ENCODE data around the gene TMEM240.
"Not testable (repeated sequence)": the region's sequence is repeated elsewhere in the genome, so short reads cannot be mapped to it uniquely, and the experiment has no call there.

DNA sequence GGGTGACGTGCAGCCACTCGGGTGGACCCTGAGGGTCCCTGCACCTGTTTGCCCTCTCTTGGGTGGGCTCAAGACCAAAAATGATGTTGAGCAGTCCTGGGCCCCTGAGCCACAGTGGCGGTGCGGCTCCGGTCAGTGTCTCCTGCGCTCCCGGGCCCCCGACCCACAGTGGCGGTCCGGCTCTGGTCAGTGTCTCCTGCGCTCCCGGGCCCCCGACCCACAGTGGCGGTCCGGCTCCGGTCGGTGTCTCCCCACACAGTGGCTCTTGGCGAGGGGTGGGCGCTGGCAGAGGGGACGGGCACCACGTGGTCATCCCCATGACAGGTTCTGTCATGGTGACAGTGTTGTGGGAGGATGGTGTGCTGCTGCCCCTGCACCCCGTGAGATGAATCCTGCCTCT, 46.1 kb downstream of the TMEM240 start:
- TF ChIP-seq EZH2 (IDR thresholded peaks at IDR 0.05; ENCODE audit: insufficient read depth, low read length): not testable (repeated sequence)
- TF ChIP-seq, protein P1, sequence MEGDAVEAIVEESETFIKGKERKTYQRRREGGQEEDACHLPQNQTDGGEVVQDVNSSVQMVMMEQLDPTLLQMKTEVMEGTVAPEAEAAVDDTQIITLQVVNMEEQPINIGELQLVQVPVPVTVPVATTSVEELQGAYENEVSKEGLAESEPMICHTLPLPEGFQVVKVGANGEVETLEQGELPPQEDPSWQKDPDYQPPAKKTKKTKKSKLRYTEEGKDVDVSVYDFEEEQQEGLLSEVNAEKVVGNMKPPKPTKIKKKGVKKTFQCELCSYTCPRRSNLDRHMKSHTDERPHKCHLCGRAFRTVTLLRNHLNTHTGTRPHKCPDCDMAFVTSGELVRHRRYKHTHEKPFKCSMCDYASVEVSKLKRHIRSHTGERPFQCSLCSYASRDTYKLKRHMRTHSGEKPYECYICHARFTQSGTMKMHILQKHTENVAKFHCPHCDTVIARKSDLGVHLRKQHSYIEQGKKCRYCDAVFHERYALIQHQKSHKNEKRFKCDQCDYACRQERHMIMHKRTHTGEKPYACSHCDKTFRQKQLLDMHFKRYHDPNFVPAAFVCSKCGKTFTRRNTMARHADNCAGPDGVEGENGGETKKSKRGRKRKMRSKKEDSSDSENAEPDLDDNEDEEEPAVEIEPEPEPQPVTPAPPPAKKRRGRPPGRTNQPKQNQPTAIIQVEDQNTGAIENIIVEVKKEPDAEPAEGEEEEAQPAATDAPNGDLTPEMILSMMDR (IDR thresholded peaks at IDR 0.05; ENCODE audit: insufficient read depth, low read depth, low read length): not testable (repeated sequence)

All from astrocyte (in vitro differentiated cells and primary cell).